Vagina (tissue), 2 donors: ENCODE measurements around the gene MAPK14. TPM values are rescaled to one million over a fixed set of nuclear protein-coding genes. Genes with fewer than 3 reads are reported as not detected.
A peak's percentile ranks its signal among the peaks of the same experiment; 100 is the strongest.

Experiments used
- DNase-seq, 2 donors: peaks; one replicate each; pipeline ENCODE4 v3.0.0-alpha.2; 2017; ENCODE audit errors: extremely low spot score in 2 of 2
- H3K27ac ChIP-seq: fragments of 200-600 bp; sonication (generic); one replicate; pipeline ENCODE4 v1.5.1; 2019
- H3K27me3 ChIP-seq: fragments of 200-600 bp; sonication (generic); one replicate; pipeline ENCODE4 v1.5.1; 2019
- H3K36me3 ChIP-seq, 2 donors: fragments of 200-600 bp; sonication (generic); one replicate each; pipeline ENCODE4 v1.5.1; 2017 to 2019
- H3K4me1 ChIP-seq: fragments of 200-600 bp; sonication (generic); one replicate; pipeline ENCODE4 v1.5.1; 2019
- H3K4me3 ChIP-seq, 2 donors: fragments of 200-600 bp; sonication (generic); 1 replicate in 1 of 2; 2 replicates in 1 of 2; pipeline ENCODE4 v1.5.1; 2016 to 2019
- H3K9me3 ChIP-seq: fragments of 200-600 bp; sonication (generic); one replicate; pipeline ENCODE4 v1.5.1; 2019
- POLR2A ChIP-seq, 2 donors: fragments of 450-650 bp; IDR thresholded peaks; one replicate each; pipeline ENCODE4 v1.6.1; 2017; ENCODE audit warnings: antibody characterized with exemption in 2 of 2, mild to moderate bottlenecking in 2 of 2, moderate library complexity in 2 of 2
- POLR2AphosphoS5 ChIP-seq, 2 donors: sonication (generic); formaldehyde crosslinking; IDR thresholded peaks; one replicate each; pipeline ENCODE4 v1.9.0; 2017; ENCODE audit warnings: antibody characterized with exemption in 2 of 2, mild to moderate bottlenecking in 2 of 2, low read depth in 1 of 2; ENCODE audit not compliant: insufficient read depth in 1 of 2
- intact Hi-C: fragments of 100-400 bp; cut with DNase I; formaldehyde crosslinking; loops from one replicate; pipeline ENCODE4 v1.15.1; 2023
- total RNA-seq: library from RNA; depleted of rRNA; stranded (reverse); fragments of >200 nt; gene quantifications from one replicate; pipeline ENCODE4 v1.2.3, GENCODE V29; 2016
- TF ChIP-seq, protein P1 (sequence below), 3 experiments: fragments of 450-650 bp in 2 of 3; fragments of 200-600 bp in 1 of 3; sonication (generic) in 1 of 3; IDR thresholded peaks; one replicate each; pipeline ENCODE4 v1.5.1; 2017 to 2019; ENCODE audit warnings: antibody characterized with exemption in 3 of 3, mild to moderate bottlenecking in 2 of 3, moderate library complexity in 2 of 3

Gene MAPK14
- total RNA-seq, 1 donor from 2014 or later: 71.9 TPM

DNA sequence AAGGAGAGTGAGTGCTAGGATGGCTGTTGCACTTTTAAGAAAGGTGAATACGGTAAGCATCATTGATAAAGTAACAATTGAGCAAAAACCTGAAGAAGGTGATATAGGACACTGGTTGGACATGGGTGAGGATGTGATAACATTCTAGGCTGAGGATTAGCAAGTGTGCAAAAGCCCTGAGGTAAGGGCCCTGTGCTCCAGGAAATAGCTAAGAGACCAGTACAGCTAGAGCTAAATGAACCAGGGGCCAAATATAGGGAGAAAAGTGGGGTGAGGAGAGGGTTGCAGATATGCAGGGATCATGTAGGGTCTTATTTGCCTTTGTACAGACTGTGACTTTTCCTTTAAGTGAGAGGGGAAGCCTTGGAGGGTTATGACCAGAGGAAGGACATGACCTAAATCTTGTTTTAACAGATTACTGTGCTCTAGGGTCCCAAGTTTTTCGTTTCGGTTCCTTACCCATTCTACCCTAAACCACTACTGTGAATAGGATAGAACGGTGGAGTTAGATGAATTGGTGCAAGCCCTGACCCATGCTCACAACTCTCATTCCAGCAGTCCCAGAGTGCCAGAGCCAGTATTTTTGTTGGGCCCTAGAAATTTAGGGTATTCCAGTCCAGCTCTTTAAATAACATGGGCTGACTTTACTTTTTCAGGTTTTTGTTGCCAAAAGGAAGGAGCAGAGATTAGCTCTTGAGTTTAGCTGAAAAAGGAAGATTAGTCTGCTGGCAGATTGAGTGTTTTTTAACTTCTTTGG, 10.7 kb downstream of the MAPK14 start:
- H3K9me3 ChIP-seq: no peaks in the 10 kb centered on the region

DNA sequence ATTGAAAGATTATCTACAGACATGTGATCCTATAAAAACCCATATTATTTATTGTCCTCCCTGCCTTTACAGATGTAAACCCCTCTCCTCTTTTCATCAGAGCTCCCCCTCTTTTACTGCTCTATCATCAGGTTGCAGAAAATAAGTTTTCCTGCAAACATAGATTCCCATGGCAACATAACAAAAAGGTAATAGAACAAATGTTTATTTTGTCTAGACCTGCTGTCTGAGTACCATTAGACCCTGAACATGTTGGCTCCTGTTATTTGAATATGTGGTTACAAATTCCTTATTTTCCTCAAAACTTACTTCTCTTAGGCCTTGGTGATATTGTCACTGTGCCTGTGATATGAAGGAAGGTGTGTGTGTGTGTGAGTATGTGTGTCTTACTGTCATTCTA, 11.5 kb downstream of the MAPK14 start:
- Histone ChIP-seq H3K36me3 (no peaks in the 10 kb centered on the region), H3K27ac (peak overlapping the region; percentile 13), H3K27me3 (no peaks in the 10 kb centered on the region), H3K4me3 (no peak overlapping the region), H3K4me1 (peaks cover 71% of the 10 kb centered on the region), H3K9me3 (no peaks in the 10 kb centered on the region)
- no peak for DNase-seq
- TF ChIP-seq, protein P1, sequence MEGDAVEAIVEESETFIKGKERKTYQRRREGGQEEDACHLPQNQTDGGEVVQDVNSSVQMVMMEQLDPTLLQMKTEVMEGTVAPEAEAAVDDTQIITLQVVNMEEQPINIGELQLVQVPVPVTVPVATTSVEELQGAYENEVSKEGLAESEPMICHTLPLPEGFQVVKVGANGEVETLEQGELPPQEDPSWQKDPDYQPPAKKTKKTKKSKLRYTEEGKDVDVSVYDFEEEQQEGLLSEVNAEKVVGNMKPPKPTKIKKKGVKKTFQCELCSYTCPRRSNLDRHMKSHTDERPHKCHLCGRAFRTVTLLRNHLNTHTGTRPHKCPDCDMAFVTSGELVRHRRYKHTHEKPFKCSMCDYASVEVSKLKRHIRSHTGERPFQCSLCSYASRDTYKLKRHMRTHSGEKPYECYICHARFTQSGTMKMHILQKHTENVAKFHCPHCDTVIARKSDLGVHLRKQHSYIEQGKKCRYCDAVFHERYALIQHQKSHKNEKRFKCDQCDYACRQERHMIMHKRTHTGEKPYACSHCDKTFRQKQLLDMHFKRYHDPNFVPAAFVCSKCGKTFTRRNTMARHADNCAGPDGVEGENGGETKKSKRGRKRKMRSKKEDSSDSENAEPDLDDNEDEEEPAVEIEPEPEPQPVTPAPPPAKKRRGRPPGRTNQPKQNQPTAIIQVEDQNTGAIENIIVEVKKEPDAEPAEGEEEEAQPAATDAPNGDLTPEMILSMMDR (IDR thresholded peaks at IDR 0.05): no peak
- TF ChIP-seq POLR2A (IDR thresholded peaks at IDR 0.05) (no peak), POLR2AphosphoS5 (IDR thresholded peaks at IDR 0.05; ENCODE audit: insufficient read depth in 1 of 2, low read depth in 1 of 2) (no peak)
- intact Hi-C loops: no loop called here

More for the DNA sequence above, 10.7 kb downstream of the MAPK14 start:
- intact Hi-C loops: no loop called here
- Histone ChIP-seq H3K4me3 (no peak overlapping the region), H3K27ac (peak overlapping the region; percentile 13), H3K36me3 (no peaks in the 10 kb centered on the region), H3K4me1 (peaks cover 79% of the 10 kb centered on the region), H3K27me3 (no peaks in the 10 kb centered on the region)
- TF ChIP-seq POLR2AphosphoS5 (IDR thresholded peaks at IDR 0.05; ENCODE audit: insufficient read depth in 1 of 2, low read depth in 1 of 2): no peak
- TF ChIP-seq, protein P1 (IDR thresholded peaks at IDR 0.05): no peak
- TF ChIP-seq POLR2A (IDR thresholded peaks at IDR 0.05): no peak
- DNase-seq: no peak

- no peaks in the 10 kb centered on the region for H3K9me3 ChIP-seq
- H3K4me3 ChIP-seq: no peak overlapping the region
- H3K27me3 ChIP-seq: no peaks in the 10 kb centered on the region
- H3K27ac ChIP-seq: no peak overlapping the region
- peaks cover 53% of the 10 kb centered on the region for H3K4me1 ChIP-seq
- intact Hi-C loops: no loop called here
- H3K36me3 ChIP-seq: no peaks in the 10 kb centered on the region
- no peak for TF ChIP-seq POLR2A (IDR thresholded peaks at IDR 0.05)
- TF ChIP-seq, protein P1 (IDR thresholded peaks at IDR 0.05): no peak
- TF ChIP-seq POLR2AphosphoS5 (IDR thresholded peaks at IDR 0.05; ENCODE audit: insufficient read depth in 1 of 2, low read depth in 1 of 2): no peak
- no peak for DNase-seq
Measured at GRCh38 chr6:36040958-36041357, 13.3 kb downstream of the MAPK14 start.

DNA sequence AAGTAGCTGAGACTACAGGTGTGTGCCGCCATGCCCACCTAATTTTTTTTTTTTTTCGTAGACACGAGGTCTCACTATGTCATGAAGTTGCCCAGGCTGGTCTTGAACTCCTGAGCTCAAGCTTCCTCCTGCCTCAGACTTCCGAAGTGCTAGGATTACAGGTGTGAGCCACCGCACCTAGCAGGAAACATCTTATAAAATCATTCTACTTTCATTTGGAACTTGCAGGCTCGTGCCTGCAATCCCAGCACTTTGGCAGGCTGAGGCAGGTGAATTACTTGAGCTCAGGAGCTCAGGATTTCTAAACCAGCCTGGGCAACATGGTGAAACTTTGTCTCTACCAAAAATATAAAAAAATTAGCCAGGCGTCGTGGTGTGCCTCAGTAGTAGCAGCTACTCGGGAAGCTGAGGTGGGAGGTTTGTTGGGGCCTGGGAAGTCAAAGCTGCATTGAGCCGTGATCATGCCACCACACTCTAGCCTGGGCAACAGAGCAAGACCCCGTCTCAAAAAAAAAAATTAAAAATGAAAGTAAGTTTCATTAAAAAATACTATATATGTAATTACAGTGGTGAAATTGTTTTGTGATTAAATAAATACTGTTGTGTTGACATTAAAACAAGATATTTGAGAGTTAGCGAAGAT, 15.1 kb downstream of the MAPK14 start:
- H3K27me3 ChIP-seq: no peaks in the 10 kb centered on the region
- H3K36me3 ChIP-seq: no peaks in the 10 kb centered on the region
- intact Hi-C loops: no loop called here
- H3K4me3 ChIP-seq: no peak overlapping the region
- no peak for DNase-seq
- H3K27ac ChIP-seq: no peak overlapping the region
- no peak for TF ChIP-seq POLR2AphosphoS5 (IDR thresholded peaks at IDR 0.05; ENCODE audit: insufficient read depth in 1 of 2, low read depth in 1 of 2)
- TF ChIP-seq POLR2A (IDR thresholded peaks at IDR 0.05): no peak
- TF ChIP-seq, protein P1 (IDR thresholded peaks at IDR 0.05): no peak
- no peaks in the 10 kb centered on the region for H3K9me3 ChIP-seq
- H3K4me1 ChIP-seq: peaks cover 44% of the 10 kb centered on the region

DNA sequence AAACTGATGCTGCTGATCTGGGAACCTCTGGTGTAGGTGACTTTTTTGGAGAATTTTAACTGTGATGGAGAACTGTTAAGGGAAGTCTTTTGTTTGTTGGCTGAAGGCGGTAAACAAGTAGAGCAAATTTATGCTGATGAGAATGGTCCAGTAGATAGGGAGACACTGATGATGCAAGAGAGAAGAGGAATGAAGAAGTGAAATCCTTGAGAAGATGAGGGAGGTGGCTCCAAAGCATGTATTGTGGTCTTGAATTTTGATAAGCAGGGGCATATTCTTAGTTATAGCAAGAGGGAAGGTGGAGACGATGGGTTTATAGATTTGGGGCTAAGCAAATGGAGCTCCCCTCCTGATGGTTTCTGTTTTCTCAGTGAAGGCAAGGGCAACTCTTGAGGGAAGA, 22.0 kb downstream of the MAPK14 start:
- H3K9me3 ChIP-seq: no peaks in the 10 kb centered on the region
- H3K36me3 ChIP-seq: no peaks in the 10 kb centered on the region
- TF ChIP-seq, protein P1 (IDR thresholded peaks at IDR 0.05): no peak
- TF ChIP-seq POLR2A (IDR thresholded peaks at IDR 0.05): no peak
- TF ChIP-seq POLR2AphosphoS5 (IDR thresholded peaks at IDR 0.05; ENCODE audit: insufficient read depth in 1 of 2, low read depth in 1 of 2): no peak
- H3K4me1 ChIP-seq: peaks cover 47% of the 10 kb centered on the region
- H3K4me3 ChIP-seq: no peak overlapping the region
- no peaks in the 10 kb centered on the region for H3K27me3 ChIP-seq
- no peak overlapping the region for H3K27ac ChIP-seq
- intact Hi-C loops: no loop called here
- DNase-seq: no peak
